Uterus (tissue), 2 donors: Measurements from ENCODE around the gene TRIM37.

Experiments used
- POLR2A ChIP-seq, 2 donors: fragments of 450-650 bp; IDR thresholded peaks; one replicate each; pipeline ENCODE4 v1.6.1; 2016; ENCODE audit warnings: antibody characterized with exemption in 2 of 2, mild to moderate bottlenecking in 1 of 2, moderate library complexity in 1 of 2
- TF ChIP-seq, protein P1 (sequence below), 4 experiments: fragments of 200-600 bp in 2 of 4; fragments of 450-650 bp in 2 of 4; sonication (generic) in 2 of 4; IDR thresholded peaks; one replicate each; pipeline ENCODE4 v1.5.1; 2016 to 2019; ENCODE audit warnings: antibody characterized with exemption in 4 of 4, mild to moderate bottlenecking in 2 of 4, moderate library complexity in 1 of 4

DNA sequence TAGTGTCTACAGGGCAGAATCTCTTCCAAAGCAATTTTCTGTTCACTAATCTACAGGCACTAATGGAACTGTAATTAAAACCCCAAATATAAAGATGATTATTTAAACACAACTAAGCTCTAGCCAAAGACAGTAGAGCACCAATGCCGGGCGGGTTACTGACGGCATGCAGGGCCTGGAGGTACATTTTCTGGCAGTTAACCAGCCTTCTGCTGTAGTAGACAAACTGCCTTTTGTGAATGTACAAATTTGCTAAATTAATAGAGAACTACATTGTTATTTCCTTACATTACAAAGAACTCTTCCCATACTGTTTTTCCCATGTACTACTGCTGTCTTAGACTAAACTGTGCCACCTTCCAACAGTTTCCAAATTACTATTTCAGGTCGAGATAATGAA lies 107.8 kb downstream of the TRIM37 start:
- TF ChIP-seq, protein P1, sequence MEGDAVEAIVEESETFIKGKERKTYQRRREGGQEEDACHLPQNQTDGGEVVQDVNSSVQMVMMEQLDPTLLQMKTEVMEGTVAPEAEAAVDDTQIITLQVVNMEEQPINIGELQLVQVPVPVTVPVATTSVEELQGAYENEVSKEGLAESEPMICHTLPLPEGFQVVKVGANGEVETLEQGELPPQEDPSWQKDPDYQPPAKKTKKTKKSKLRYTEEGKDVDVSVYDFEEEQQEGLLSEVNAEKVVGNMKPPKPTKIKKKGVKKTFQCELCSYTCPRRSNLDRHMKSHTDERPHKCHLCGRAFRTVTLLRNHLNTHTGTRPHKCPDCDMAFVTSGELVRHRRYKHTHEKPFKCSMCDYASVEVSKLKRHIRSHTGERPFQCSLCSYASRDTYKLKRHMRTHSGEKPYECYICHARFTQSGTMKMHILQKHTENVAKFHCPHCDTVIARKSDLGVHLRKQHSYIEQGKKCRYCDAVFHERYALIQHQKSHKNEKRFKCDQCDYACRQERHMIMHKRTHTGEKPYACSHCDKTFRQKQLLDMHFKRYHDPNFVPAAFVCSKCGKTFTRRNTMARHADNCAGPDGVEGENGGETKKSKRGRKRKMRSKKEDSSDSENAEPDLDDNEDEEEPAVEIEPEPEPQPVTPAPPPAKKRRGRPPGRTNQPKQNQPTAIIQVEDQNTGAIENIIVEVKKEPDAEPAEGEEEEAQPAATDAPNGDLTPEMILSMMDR (IDR thresholded peaks at IDR 0.05), result no peak
- TF ChIP-seq POLR2A (IDR thresholded peaks at IDR 0.05), result no peak
